ENCODE results near the gene INTS1. TPM values are rescaled to one million over a fixed set of nuclear protein-coding genes. Genes with fewer than 3 reads are reported as not detected.

INTS1 gene
- total RNA-seq, 1 donor from 2014 or later: 80.7 TPM

- Histone ChIP-seq H3K36me3 (peaks cover 77 to 99% of the 10 kb centered on the region in 2 donors), H3K27ac (no peak overlapping the region), H3K9me3 (no peaks in the 10 kb centered on the region), H3K27me3 (no peaks in the 10 kb centered on the region), H3K4me3 (no peak overlapping the region), H3K4me1 (no peaks in the 10 kb centered on the region)
- TF ChIP-seq, protein P1, sequence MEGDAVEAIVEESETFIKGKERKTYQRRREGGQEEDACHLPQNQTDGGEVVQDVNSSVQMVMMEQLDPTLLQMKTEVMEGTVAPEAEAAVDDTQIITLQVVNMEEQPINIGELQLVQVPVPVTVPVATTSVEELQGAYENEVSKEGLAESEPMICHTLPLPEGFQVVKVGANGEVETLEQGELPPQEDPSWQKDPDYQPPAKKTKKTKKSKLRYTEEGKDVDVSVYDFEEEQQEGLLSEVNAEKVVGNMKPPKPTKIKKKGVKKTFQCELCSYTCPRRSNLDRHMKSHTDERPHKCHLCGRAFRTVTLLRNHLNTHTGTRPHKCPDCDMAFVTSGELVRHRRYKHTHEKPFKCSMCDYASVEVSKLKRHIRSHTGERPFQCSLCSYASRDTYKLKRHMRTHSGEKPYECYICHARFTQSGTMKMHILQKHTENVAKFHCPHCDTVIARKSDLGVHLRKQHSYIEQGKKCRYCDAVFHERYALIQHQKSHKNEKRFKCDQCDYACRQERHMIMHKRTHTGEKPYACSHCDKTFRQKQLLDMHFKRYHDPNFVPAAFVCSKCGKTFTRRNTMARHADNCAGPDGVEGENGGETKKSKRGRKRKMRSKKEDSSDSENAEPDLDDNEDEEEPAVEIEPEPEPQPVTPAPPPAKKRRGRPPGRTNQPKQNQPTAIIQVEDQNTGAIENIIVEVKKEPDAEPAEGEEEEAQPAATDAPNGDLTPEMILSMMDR (IDR thresholded peaks at IDR 0.05): no peak
- no peak for DNase-seq (ENCODE audit: low spot score in 2 of 2)
- intact Hi-C loops (cut with DNase I): no loop called here
These were observed 16.2 kb downstream of the INTS1 start for GRCh38 chr7:1488016-1488415.

- peaks cover 81 to 99% of the 10 kb centered on the region in 2 donors for H3K36me3 ChIP-seq
- DNase-seq (ENCODE audit: low spot score in 2 of 2): no peak
- H3K27ac ChIP-seq: no peak overlapping the region
- no peaks in the 10 kb centered on the region for H3K4me1 ChIP-seq
- no peaks in the 10 kb centered on the region for H3K27me3 ChIP-seq
- H3K9me3 ChIP-seq: no peaks in the 10 kb centered on the region
- H3K4me3 ChIP-seq: no peak overlapping the region
- intact Hi-C loops (cut with DNase I): no loop called here
- TF ChIP-seq, protein P1 (IDR thresholded peaks at IDR 0.05): no peak
These were observed 16.7 kb downstream of the INTS1 start for GRCh38 chr7:1487466-1487865.

DNA sequence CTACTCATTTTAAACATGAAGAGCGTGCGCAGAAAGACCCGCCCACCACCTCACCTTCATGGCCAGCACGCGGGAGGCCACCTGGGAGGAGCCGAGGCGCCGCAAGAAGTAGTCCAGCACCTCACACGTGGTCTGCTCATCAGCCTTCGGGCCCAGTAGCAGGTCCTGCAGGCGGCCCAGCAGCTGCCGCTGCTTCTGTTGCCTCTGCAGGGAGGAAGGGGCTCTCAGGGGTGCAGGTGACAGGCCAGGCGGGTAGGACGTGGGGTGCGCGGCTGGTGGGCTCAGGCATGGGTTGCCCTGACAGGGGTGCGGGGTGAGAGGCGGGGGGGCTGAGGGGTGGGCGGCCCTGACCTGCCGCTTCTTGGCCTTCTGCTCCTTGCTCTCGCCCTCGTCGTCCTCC is 17.6 kb downstream of the INTS1 start:
- no peak overlapping the region for H3K4me3 ChIP-seq
- no peak for DNase-seq (ENCODE audit: low spot score in 2 of 2)
- H3K27me3 ChIP-seq: no peaks in the 10 kb centered on the region
- H3K36me3 ChIP-seq: peaks cover 88 to 99% of the 10 kb centered on the region in 2 donors
- no peak overlapping the region for H3K27ac ChIP-seq
- intact Hi-C loops (cut with DNase I): no loop called here
- TF ChIP-seq, protein P1 (IDR thresholded peaks at IDR 0.05): no peak
- H3K9me3 ChIP-seq: no peaks in the 10 kb centered on the region
- no peaks in the 10 kb centered on the region for H3K4me1 ChIP-seq

- Histone ChIP-seq H3K27me3 (no peaks in the 10 kb centered on the region), H3K36me3 (peaks cover 96 to 100% of the 10 kb centered on the region in 2 donors), H3K4me3 (no peak overlapping the region), H3K9me3 (no peaks in the 10 kb centered on the region), H3K4me1 (no peaks in the 10 kb centered on the region), H3K27ac (no peak overlapping the region)
- intact Hi-C loops (cut with DNase I): no loop called here
- no peak for DNase-seq (ENCODE audit: low spot score in 2 of 2)
- TF ChIP-seq, protein P1 (IDR thresholded peaks at IDR 0.05): no peak
These were observed 19.0 kb downstream of the INTS1 start for GRCh38 chr7:1485156-1485555.

DNA sequence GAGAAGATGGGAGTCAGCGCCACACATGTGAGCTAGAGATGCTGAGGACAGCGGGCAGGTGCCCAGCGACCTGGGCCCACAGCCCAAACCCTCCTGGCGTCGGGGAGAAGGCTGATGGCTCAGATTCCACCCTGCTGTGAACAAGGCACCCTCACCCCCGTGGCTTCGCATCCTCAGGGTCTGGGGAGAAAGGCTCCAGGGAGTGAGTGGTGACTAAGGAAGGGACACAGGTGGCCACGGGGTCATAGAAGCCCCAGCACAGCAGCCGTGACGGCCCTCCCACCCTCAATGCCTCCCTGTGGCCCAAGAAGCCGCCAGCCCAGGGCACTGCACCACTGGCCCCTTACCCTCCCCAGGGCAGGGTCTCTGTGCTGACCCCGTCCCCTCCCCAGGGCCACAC is 19.6 kb downstream of the INTS1 start:
- Histone ChIP-seq H3K4me3 (no peak overlapping the region), H3K27me3 (no peaks in the 10 kb centered on the region), H3K9me3 (no peaks in the 10 kb centered on the region), H3K4me1 (no peaks in the 10 kb centered on the region), H3K27ac (no peak overlapping the region), H3K36me3 (peaks cover 98 to 100% of the 10 kb centered on the region in 2 donors)
- intact Hi-C loops (cut with DNase I): no loop called here
- TF ChIP-seq, protein P1 (IDR thresholded peaks at IDR 0.05): no peak
- no peak for DNase-seq (ENCODE audit: low spot score in 2 of 2)
